DOHH2 (cell line): Measurements from ENCODE around the gene MBP.

Experiments used
- EZH2phosphoT487 ChIP-seq: fragments of 200-600 bp; sonication (generic); IDR thresholded peaks from 2 replicates; pipeline ENCODE4 v1.6.1; 2017; ENCODE audit warnings: borderline replicate concordance, mild to moderate bottlenecking, antibody characterized with exemption, low read length, moderate library complexity, mixed read lengths
- TF ChIP-seq, protein P1 (sequence below): fragments of 200-600 bp; sonication (generic); IDR thresholded peaks from one replicate; pipeline ENCODE4 v1.5.1; 2014; ENCODE audit warnings: antibody characterized with exemption, mild to moderate bottlenecking, low read depth, low read length; ENCODE audit not compliant: poor library complexity, severe bottlenecking

DNA sequence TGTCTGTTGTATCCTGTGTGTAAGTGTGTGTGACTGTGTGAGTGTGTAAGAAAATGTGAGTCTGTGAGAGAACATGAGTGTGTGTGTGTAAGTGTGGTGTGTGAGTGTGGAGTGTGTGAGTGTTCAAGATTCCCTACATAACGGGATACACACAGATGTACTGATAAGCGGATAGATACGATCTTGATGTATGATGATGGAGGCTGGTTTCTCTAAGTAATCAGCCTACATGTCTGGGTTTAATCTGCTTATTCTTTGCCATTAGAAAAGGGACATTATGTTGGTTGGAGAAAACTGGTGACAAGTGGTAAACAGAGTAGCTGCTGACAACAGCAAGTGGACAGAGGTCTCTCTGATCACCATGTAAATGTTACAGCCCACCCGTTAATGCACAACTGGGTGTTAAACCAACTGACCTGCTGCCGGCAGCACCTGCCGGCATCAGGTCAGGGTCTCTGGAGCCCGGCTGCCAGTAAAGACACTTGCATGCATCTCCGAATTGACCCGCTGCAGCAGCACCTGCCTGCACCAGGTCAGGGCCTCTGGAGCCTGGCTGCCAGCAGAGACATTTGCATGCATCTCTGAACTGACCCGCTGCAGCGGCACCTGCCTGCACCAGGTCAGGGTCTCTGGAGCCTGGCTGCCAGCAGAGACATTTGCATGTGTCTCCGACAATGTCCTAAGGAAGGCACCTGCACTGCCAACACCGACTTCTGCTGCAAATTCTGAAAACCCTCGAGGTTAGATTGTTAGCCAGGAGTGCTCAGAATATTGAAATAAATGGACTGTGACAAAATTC is 87.5 kb downstream of the MBP start:
- TF ChIP-seq, protein P1, sequence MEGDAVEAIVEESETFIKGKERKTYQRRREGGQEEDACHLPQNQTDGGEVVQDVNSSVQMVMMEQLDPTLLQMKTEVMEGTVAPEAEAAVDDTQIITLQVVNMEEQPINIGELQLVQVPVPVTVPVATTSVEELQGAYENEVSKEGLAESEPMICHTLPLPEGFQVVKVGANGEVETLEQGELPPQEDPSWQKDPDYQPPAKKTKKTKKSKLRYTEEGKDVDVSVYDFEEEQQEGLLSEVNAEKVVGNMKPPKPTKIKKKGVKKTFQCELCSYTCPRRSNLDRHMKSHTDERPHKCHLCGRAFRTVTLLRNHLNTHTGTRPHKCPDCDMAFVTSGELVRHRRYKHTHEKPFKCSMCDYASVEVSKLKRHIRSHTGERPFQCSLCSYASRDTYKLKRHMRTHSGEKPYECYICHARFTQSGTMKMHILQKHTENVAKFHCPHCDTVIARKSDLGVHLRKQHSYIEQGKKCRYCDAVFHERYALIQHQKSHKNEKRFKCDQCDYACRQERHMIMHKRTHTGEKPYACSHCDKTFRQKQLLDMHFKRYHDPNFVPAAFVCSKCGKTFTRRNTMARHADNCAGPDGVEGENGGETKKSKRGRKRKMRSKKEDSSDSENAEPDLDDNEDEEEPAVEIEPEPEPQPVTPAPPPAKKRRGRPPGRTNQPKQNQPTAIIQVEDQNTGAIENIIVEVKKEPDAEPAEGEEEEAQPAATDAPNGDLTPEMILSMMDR = no peak
- TF ChIP-seq EZH2phosphoT487 = no peak
